ENCODE measurements around the gene NINL.
"Not testable (repeated sequence)": the region's sequence is repeated elsewhere in the genome, so short reads cannot be mapped to it uniquely, and the experiment has no call there.

The NINL gene

DNA sequence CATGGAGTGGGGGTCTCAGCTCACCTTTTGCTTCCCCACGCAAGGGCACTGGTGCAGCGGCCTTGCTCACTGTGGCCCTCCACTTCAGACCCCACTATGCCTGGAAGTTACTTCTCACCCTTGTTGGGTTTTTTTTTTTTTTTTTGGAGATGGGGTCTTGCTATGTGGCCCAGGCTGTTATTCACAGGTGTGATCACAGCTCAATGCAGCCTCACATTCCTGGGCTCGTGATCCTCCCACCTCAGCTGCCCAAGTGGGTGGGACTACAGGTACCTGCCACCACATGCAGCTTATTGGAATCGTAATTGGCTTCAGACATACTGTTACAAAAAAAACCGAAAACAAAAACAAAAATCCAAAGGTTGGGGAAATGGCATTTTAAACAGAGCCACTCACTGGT lies 32.4 kb downstream of the NINL start:
- no peak for DNase-seq (ENCODE audit: low spot score)

DNA sequence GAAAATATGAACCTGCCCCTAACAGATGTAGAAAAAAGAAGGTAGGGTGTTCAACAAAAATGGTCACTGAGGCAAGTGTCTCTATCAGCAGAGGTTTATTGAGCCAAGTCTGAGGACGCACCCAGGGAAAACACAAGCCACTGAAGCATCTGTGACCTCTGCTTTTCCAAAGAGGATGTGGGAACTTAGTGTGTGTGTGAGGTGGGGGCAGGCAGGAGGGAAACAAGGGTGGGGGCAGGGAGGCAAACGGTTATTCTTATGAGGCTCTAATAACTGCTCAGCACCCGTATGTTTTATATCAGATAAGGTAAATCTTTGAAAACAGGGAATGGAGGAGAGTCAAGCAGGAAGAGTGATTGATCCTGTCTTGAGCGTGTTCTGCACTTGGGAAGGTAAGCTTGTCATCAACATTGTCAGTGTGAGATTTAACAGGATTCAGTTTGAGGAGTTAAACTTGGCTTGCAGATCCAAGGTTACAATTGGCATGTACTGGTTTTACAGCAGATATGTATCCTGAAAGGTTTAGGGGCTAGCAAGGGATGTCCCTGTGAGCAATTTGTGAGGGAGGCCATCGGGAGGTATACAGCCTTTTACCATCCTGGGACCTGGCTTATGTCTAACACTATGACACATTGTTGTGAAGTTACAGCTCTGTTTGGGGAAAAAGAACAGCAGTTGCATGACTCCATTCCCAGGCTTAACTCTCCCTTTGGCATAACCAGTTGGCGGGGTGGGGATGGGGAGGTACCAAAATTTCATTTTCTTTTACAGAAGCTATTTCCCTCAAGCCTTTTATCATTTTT lies 33.7 kb downstream of the NINL start:
- DNase-seq (ENCODE audit: low spot score) = no peak

DNA sequence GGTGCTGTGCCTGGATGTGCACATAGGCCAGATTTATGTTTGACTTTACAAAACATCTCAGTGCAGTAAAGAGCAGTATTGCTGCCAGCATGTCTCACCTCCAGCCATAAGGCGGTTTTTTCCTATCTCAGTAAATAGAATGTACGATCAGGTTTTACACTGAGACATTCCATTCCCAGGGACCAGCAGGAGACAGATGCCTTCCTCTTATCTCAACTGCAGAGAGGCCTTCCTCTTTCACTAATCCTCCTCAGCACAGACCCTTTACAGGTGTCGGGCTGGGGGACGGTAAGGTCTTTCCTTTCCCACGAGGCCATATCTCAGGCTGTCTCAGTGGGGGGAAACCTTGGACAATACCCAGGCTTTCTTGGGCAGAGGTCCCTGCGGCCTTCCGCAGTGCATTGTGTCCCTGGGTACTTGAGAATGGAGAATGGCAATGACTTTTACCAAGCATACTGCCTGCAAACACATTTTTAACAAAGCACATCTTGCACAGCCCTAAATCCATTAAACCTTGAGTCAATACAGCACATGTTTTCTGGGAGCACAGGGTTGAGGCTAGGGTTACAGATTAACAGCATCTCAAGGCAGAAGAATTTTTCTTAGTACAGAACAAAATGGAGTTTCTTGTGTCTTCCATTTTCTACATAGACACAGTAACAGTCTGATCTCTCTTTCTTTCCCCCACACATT lies 34.5 kb downstream of the NINL start:
- not testable (repeated sequence) for DNase-seq (ENCODE audit: low spot score)

DNA sequence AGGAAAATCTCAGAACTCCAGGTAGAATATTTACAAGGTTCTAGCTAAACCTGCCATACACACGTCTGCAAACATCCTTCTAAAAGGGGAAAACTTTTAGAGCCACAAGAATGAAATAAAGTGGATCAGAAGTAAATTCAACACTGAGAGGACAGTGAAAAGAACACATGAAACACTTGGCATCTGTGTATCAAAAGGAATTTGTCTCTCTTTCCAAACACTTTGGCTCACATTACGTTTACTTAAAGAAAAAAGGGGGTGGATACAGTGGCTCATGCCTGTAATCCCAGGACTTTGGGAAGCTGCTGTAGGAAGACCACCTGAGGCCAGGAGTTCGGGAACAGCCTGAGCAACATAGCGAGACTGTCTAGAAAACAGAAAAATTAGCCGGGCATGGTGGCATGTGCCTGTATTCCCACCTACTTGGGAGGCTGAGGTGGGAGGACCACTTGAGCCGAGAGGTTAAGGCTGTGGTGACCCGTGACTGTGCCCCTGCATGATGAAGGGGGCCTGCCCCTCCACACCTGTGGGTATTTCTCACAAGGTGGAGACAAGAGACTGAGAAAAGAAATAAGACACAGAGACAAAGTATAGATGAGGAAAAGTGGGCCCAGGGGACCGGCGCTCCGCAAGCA lies 35.4 kb downstream of the NINL start:
- DNase-seq (ENCODE audit: low spot score) = no peak

DNA sequence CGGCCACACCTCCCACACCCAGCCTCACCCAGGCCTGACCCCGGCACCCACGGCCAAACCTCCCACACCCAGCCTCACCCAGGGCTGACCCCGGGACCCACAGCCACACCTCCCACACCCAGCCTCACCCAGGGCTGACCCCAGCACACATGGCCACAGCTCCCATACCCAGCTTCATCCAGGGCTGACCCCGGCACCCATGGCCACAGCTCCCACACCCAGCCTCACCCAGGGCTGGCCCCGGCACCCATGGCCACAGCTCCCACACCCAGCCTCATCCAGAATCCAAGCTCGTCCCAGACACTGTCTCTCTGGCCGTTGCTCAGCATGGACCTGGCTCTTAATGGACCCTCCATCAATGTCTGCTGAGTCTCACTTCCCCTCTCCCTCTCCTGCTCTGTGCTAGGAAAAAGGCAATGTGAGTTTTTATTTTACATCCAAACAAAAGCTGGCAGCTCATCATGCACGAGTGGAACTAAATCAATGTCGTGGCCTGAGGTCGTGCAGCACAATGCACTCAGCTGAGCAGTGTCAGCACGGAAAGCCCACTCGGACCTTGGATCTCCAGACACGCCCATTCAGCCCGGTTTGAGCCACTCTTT lies 36.1 kb downstream of the NINL start:
- no peak for DNase-seq (ENCODE audit: low spot score)

DNA sequence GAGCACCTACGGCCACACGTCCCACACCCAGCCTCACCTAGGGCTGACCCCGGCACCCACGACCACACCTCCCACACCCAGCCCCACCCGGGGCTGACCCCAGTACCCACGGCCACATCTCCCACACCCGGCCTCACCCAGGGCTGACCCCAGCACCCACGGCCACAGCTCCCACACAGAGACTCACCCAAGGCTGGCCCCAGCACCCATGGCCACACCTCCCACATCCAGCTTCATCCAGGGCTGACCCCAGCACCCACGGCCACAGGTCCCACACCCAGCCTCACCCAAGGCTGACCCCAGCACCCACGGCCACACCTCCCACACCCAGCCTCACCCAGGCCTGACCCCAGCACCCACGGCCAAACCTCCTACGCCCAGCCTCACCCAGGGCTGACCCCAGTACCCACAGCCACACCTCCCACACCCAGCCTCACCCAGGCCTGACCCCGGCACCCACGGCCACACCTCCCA lies 36.7 kb downstream of the NINL start:
- no peak for DNase-seq (ENCODE audit: low spot score)

DNA sequence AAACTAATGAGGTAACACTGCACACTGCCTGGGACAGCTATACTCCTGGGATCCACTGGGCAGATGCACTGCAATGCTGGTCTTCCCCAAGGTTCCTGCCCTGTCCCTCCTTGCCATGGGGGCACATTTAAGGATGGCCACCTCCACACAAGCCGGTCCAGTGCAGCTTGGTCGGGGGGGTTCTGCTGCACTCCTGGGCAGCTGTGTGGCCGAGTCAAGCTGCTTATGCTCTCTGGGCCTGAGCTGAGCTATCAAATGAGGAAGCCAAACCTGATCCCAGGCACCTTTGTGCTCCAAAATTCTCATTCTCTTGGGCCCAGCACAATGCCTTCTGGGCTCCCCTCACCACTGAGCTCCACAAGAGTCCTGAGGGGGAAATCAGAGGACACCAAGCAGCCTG lies 37.3 kb downstream of the NINL start:
- no peak for DNase-seq (ENCODE audit: low spot score)

DNA sequence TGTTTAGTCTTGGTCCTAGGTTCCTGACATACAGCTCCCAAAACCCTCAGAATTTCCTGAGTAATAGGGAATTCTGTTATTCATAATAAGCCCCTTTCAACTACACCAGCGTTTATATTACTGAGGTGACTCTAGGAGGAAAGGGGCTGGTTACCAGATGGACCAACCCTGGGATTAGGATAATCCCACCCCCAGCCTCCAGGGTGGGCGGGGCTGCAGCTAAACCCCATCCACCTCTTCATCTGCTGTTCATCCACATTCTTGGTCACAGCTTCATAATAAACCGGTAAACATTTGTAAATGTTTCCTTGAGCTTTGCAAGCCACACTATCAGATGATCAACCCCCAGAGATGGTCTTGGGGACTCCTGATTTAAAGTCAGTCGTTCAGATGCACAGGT lies 38.3 kb downstream of the NINL start:
- no peak for DNase-seq (ENCODE audit: low spot score)

DNA sequence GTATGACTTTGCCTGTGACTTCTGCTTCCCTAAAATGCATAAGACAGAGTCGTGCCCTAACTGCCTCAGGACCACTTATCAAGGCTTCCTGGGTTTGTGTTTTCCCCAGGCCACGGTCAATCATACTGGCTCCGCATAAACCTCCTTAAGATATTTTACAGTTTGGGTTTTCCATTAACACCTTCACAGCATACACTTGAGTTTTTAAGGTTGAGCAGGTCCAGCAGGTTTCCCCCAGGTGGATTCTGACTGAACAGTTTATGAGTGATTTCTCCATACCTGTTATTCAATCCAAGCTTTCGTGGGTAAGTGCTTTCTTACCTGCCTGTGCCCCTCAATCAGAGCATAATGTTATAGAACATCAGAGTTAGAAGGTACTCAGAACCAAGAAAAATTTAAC lies 39.3 kb downstream of the NINL start:
- no peak for DNase-seq (ENCODE audit: low spot score)

DNA sequence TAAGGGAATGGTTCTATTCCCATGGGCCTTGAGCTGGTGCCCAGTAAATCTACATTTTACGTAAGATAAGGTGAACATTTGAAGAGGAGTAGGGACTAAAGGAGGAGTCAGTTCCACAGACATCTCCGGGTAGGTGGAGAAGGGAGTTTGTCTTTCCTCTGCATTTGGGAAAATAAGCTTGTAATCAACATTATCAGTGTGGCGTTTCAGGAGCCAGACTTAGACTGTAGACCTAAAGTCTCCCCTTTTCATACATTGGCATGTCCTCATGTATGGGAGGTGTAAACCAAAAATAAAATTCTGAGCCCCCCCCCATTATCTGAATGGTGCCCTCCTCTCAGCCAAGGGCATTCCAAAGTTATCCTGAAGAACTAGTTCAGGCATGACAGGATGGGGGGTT lies 40.2 kb downstream of the NINL start:
- no peak for DNase-seq (ENCODE audit: low spot score)

DNA sequence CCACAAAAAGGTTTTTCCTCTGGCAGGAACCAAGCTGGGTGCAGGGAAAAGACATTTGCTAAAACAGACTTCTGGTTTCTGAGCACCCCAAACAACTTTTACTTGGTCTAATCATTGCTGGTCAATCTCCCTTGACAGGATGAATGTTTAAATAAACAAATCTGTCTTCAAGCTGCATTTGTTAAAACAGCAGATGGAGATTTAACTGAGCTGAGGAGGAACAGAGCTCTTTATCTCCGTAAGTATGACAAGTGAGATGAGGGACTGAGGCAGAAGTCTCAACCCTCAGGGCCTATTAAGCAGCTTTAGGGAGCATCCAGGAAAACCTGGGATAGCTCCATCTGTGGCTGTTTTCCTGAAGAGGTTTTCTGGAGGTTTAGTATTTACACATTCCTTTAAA lies 40.6 kb downstream of the NINL start:
- DNase-seq (ENCODE audit: low spot score) = no peak

DNA sequence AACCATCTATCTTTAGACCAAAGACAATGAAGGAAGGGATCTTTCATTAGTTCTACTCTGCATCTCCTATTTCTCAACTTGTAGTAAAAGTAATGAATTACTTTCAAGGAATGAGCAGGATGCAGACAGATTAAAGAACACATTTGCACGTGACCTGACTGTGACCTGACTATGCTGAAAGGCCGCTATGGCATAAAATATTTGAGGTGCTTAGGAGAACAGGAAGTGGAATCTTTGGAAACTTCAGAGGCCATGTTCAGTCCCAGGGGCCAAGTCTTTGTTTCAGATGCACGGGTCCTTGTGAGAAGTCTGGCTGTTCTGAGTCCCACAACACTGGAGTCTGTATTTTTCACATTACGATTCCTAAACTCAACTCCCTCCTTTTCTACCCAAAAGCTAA lies 41.0 kb downstream of the NINL start:
- no peak for DNase-seq (ENCODE audit: low spot score)

DNA sequence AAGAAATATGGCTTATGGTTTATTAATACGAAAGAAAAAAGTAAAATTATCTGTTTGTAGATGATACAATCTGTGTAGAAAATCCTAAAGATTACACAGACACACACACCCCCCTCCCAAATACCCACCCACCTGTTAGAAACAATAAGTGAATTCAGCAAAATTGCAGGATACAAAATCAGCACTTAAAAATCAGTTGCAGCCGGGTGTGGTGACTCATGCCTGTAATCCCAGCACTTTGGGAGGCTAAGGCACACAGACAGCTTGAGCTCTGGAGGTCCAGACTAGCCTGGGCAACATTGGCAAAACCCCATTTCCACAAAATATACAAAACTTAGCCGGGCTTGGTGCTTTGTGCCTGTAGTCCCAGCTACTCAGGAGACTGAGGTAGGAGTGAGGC lies 42.3 kb downstream of the NINL start:
- DNase-seq (ENCODE audit: low spot score) = no peak

DNA sequence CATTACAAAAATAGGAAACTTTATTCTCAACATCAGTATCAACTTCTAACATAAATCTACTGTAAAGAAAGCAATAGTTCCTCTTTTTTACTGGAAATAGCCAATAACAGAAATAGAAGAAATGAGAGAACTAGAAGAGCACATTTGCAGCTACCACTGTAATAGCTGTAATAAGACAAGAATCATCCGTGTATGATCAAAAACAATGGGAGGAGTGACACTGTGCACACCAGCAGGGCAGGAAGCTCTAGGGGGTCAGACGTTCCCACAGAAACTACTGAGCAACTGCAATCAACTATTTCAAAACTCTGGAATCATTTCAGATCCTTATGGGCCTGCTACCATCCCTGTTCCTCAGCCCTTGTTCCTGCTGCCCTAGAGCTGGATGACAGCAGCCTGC lies 43.7 kb downstream of the NINL start:
- no peak for DNase-seq (ENCODE audit: low spot score)

DNA sequence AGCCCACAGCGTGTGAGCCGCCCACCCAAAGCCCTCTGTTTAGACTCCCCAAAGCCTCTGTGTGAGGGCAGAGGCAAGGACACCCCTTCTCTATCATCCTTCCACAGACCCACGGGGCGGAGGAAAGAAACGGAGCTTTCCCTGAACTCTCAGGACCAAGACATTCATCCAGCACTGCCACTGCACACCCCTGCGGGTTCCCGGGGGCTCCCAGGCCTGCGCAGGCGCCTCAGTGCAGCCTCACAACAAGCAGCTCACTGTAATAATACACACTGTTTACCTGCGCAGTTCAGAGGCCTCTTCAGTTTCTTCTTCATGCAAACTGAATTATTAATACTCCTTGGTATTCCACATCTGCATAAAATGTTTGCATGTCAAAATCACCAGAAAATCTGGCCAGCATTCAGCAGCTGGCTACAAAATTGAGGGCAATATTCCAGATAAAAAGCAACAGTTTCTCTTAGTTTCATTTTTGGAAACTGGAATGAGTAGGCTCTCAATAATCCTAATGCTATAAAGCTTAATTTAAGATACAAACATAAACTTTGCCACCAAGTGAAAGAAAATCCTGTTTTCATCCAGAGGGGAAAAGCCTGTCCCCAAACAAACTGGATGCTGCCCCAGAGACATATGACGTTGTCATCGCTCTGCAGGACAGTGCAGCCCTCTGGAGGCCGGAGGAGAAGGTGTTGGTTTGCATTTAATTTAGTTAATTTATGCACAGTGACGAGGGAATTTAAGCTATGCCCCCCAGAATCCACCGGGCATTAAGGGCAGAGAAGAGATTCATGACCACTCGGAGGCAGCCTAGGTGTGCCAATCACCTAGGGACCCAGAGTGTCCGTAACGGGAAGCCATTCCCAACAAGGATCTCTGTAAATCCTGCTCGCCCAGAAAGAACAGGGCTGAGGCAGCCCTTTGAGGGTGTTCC lies 45.3 kb downstream of the NINL start:
- no peak for DNase-seq (ENCODE audit: low spot score)

DNA sequence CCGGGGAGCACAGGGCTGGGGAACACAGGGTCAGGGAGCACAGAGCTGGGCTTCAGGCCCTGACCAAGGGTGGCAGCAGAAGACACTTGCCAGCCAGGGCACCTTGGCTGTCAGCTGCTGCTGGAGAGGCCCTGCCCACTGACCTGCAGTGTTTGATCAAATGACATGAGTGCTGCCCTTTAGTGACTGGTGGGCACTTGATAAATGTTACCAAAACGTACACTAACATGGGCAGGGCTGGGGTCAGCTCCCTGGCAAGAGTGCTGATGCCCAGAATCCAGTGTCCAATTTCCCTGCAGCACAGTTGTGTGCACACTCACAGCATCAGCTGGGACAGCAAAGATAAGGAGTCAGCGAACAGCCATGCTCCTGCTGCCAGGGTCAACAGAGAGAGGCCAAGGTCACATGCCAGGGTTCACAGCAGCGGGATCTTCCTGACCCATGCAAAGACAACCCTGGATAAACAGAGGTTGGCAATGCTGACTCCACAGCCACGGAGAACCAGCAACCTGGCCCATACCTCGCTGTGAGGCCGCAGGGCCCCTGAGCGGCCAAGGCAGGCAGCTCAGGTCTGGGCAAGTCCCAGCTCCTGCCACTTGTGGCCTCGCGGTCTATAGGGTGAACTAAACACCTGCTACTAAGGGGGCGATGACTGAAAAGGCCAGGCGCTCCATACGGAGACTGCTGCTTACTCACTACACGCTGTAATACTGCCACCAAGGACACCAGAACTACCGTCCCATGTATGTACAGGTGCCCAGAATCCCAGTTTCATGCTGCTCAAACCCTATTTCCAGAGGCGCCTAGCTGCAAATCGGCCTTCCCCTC lies 46.3 kb downstream of the NINL start:
- no peak for DNase-seq (ENCODE audit: low spot score)

DNA sequence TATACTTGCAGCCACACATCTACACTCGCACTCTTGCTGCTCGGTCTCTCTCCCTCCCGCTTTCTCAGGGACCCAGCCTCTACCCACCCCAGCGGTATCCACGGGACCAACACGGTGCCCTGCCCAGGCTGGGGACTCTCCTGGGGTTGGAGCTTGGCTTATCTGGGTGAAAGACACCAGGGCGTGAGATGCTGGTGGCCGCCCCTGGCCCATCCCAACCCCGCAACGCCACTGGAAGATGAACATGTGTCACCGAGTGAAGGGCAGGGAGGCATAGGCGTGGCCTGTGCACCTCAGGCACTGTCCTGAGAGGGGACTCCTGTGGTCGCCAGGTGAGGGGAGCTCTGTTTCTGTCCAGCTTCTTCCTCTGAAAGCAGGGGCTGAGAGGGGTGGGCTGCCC lies 47.4 kb downstream of the NINL start:
- DNase-seq (ENCODE audit: low spot score) = no peak

DNA sequence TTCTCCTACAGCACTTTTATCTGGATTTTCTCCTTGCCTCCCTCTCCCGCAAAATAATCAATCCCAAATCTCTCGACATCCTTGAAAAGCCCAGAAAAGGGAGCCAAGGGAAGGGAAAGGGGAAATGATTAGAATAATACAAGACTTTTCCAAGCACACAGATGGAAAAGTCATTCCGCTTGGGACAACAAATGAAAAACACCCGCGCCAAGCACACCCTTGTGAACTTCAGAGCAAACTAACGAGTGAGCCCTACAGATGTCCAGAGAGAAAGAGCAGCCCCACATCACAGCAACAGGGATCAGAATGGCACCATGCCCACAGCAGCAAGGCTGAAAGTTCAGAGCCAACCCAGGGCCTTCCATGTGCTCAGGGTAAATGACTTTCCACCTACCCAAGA lies 49.6 kb downstream of the NINL start:
- DNase-seq (ENCODE audit: low spot score) = no peak

DNA sequence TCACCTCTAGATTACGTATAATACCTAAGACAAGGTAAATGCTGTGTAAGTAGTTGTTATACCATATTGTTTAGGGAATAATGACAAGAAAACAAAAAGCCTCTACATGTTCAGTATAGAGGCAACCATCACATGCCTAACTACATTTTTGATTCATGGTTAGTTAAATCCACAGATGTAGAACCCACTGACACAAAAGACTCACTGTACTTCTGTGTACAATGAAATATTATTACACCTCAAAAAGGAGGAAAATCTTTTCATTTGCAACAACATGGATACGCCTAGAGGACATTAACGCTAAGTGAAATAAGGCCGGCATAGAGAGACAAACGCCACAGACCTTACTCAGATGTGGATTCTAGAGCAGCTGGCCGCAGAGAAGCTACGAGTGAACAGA lies 50.5 kb downstream of the NINL start:
- no peak for DNase-seq (ENCODE audit: low spot score)

DNA sequence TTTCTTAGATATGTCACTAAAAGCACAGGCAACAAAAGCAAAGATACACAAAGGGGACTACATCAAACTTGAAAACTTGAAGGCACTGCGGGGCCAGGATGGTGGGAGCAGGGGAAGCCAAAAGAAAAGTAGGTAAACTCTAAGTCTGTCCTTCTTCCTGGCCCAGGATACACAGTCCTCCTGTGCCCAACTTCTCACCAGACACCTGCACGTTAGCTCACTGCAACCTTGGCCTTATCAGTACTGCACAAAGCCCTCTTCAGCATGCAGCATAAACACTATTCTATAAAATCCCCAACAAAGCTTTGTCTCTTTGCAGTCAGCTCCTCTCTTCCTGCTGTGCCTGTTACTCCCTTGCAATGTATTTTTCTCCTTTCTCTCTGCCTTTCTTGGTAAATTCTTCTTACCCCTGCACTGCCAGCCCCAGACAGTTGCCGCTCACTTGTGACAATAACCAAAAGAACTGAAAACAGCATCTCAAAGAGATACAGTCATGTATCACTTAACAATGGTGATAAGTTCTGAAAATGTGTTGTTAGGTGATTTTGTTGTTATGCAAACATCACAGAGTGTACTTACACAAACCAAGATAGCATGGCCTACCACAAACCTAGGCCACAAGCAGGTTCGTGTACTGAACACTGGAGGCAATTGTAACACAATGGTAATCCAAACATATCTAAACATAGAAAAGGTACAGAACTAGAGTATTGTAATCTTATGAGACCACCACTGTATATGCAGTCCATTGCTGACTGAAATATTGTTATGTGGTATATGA lies 51.2 kb downstream of the NINL start:
- no peak for DNase-seq (ENCODE audit: low spot score)

All from HuH-7 (cell line).